Keratinocyte (primary cell): Measurements from ENCODE around the gene OR4D9. TPM values are rescaled to one million over a fixed set of nuclear protein-coding genes. Genes with fewer than 3 reads are reported as not detected.
"Not testable (repeated sequence)": the region's sequence is repeated elsewhere in the genome, so short reads cannot be mapped to it uniquely, and the experiment has no call there.

Experiments used
- DNase-seq: peaks from one replicate; pipeline ENCODE4 v3.0.0-alpha.2; 2011; ENCODE audit warnings: low read depth, missing footprints, low spot score
- FAIRE-seq: peaks from 2 replicates; lab custom pipeline; 2011; peaks lifted over from hg19 to GRCh38; lab: Jason Lieb, UNC
- H2AFZ ChIP-seq: 2 replicates; pipeline ENCODE4 v1.6.0; 2012; ENCODE audit warnings: low read length, control low read depth, inconsistent platforms; ENCODE audit not compliant: control insufficient read depth
- H3K27ac ChIP-seq: 2 replicates; pipeline ENCODE4 v1.5.1; 2011; ENCODE audit warnings: low read length; ENCODE audit not compliant: control insufficient read depth, insufficient read depth
- H3K27me3 ChIP-seq: 3 replicates; pipeline ENCODE4 v1.6.0; 2011; ENCODE audit warnings: low read length; ENCODE audit not compliant: control insufficient read depth, insufficient read depth; ENCODE audit errors: extremely low read depth
- H3K36me3 ChIP-seq, 2 experiments: 2 replicates in 1 of 2; 3 replicates in 1 of 2; pipeline ENCODE4 v1.5.1; 2011; ENCODE audit warnings: low read length in 2 of 2, mild to moderate bottlenecking in 1 of 2; ENCODE audit not compliant: control insufficient read depth in 2 of 2, insufficient read depth in 2 of 2; ENCODE audit errors: extremely low read depth in 1 of 2
- H3K4me1 ChIP-seq: 3 replicates; pipeline ENCODE4 v1.5.1; 2011; ENCODE audit warnings: low read length; ENCODE audit not compliant: control insufficient read depth, insufficient read depth; ENCODE audit errors: extremely low read depth
- H3K4me2 ChIP-seq: 3 replicates; pipeline ENCODE4 v1.6.0; 2011; ENCODE audit warnings: low read depth, low read length; ENCODE audit not compliant: control insufficient read depth, insufficient read depth; ENCODE audit errors: extremely low read depth
- H3K4me3 ChIP-seq, 3 experiments: fragments of 200-600 bp in 1 of 3; sonication (generic) in 1 of 3; 2 replicates in 2 of 3; 3 replicates in 1 of 3; pipeline ENCODE4 v1.5.1; 2011 to 2016; ENCODE audit warnings: low read length in 3 of 3, mild to moderate bottlenecking in 3 of 3, control low read depth in 2 of 3, inconsistent platforms in 1 of 3, low read depth in 1 of 3, mixed read lengths in 1 of 3, mixed run types in 1 of 3, moderate library complexity in 1 of 3; ENCODE audit not compliant: control insufficient read depth in 2 of 3, insufficient read depth in 2 of 3; ENCODE audit errors: extremely low read depth in 1 of 3
- H3K79me2 ChIP-seq: 2 replicates; pipeline ENCODE4 v1.6.0; 2012; ENCODE audit warnings: low read length; ENCODE audit not compliant: control insufficient read depth, insufficient read depth
- H3K9ac ChIP-seq: 3 replicates; pipeline ENCODE4 v1.6.0; 2011; ENCODE audit warnings: low read length; ENCODE audit not compliant: control insufficient read depth, insufficient read depth; ENCODE audit errors: extremely low read depth
- H3K9me1 ChIP-seq: 3 replicates; pipeline ENCODE4 v1.6.0; 2011; ENCODE audit warnings: low read length; ENCODE audit not compliant: control insufficient read depth, insufficient read depth; ENCODE audit errors: extremely low read depth
- H3K9me3 ChIP-seq: 2 replicates; pipeline ENCODE4 v1.5.1; 2012; ENCODE audit warnings: low read depth, low read length; ENCODE audit not compliant: control insufficient read depth
- H4K20me1 ChIP-seq: 3 replicates; pipeline ENCODE4 v1.6.0; 2011; ENCODE audit warnings: low read length; ENCODE audit not compliant: control insufficient read depth, insufficient read depth; ENCODE audit errors: extremely low read depth
- CTCF ChIP-seq, 3 experiments: IDR thresholded peaks in 1 of 3; conservative IDR thresholded peaks in 1 of 3; optimal IDR thresholded peaks in 1 of 3; 2 replicates in 2 of 3; 3 replicates in 1 of 3; pipeline versions ENCODE3 to v1.5.1; 2011; ENCODE audit warnings: low read length in 3 of 3, mild to moderate bottlenecking in 3 of 3, moderate library complexity in 2 of 3, control low read depth in 1 of 3, inconsistent platforms in 1 of 3; ENCODE audit not compliant: insufficient read depth in 2 of 3; ENCODE audit errors: extremely low read depth in 1 of 3
- EZH2 ChIP-seq: IDR thresholded peaks from one replicate; pipeline ENCODE4 v1.6.1; 2012; ENCODE audit warnings: inconsistent platforms, mild to moderate bottlenecking, low read length, moderate library complexity
- dilution Hi-C: fragments of 300-500 bp; cut with MboI; formaldehyde crosslinking; loops from one replicate; pipeline ENCODE4 v1.7.0; 2020; ENCODE audit warnings: low sequenced_read_pairs; ENCODE audit not compliant: extremely low pct_ligation_motif_present
- polyA plus RNA-seq, 5 experiments: library from polyadenylated mRNA; depleted of rRNA in 3 of 5; stranded (reverse) in 3 of 5; stranded (forward) in 1 of 5; unstranded in 1 of 5; fragments of >200 nt; gene quantifications; 1 replicate in 1 of 5; 2 replicates in 3 of 5; 3 replicates in 1 of 5; pipeline versions ENCODE4 v1.2.1 to v1.2.3, GENCODE V29; 2011 to 2012; ENCODE audit warnings: missing spikeins in 2 of 5, low read depth in 1 of 5, low replicate concordance in 1 of 5

The OR4D9 gene
- polyA plus RNA-seq, 1 donor (not counting 4 experiments of a cell fraction or from before 2014, with no cell fraction given): not detected

GRCh38 chr11:59511675-59512074 is 336 bp downstream of the OR4D9 start:
- Histone ChIP-seq H3K4me1 (no peaks in the 10 kb centered on the region), H3K36me3 (no peaks in the 10 kb centered on the region), H3K79me2 (no peaks in the 10 kb centered on the region), H3K27me3 (no peaks in the 10 kb centered on the region), H3K4me3 (no peak overlapping the region), H3K27ac (no peak overlapping the region), H3K9me3 (no peaks in the 10 kb centered on the region), H2AFZ (no peak overlapping the region), H3K9ac (no peak overlapping the region), H3K9me1 (no peaks in the 10 kb centered on the region), H3K4me2 (no peak overlapping the region), H4K20me1 (no peaks in the 10 kb centered on the region)
- no peak for FAIRE-seq
- dilution Hi-C loops: no loop called here
- no peak for DNase-seq
- TF ChIP-seq EZH2 (no peak), CTCF (optimal IDR thresholded peaks at IDR 0.05 in 1 of 3, IDR thresholded peaks at IDR 0.05 in 1 of 3, conservative IDR thresholded peaks at IDR 0.05 in 1 of 3; ENCODE audit: extremely low read depth in 1 of 3, insufficient read depth in 2 of 3, low read length in 3 of 3) (no peak)

- H3K4me3 ChIP-seq, FAIRE-seq, H3K36me3 ChIP-seq, H3K4me1 ChIP-seq, H3K27me3 ChIP-seq, H3K9me1 ChIP-seq, H3K4me2 ChIP-seq, H3K27ac ChIP-seq, H3K79me2 ChIP-seq, DNase-seq, H4K20me1 ChIP-seq, dilution Hi-C loops, H3K9me3 ChIP-seq, H3K9ac ChIP-seq, H2AFZ ChIP-seq: not testable (repeated sequence)
Observed at GRCh38 chr11:59520139-59520538, 8.8 kb downstream of the OR4D9 start.

- no peaks in the 10 kb centered on the region for H3K9me1 ChIP-seq
- H4K20me1 ChIP-seq: no peaks in the 10 kb centered on the region
- no peak for DNase-seq
- peaks cover 5% of the 10 kb centered on the region for H3K27me3 ChIP-seq
- no peaks in the 10 kb centered on the region for H3K4me1 ChIP-seq
- H3K9ac ChIP-seq: no peak overlapping the region
- FAIRE-seq: no peak
- H3K36me3 ChIP-seq: no peaks in the 10 kb centered on the region
- H3K79me2 ChIP-seq: no peaks in the 10 kb centered on the region
- H3K27ac ChIP-seq: no peak overlapping the region
- no peaks in the 10 kb centered on the region for H3K9me3 ChIP-seq
- no peak for TF ChIP-seq EZH2
- no peak for TF ChIP-seq CTCF (optimal IDR thresholded peaks at IDR 0.05 in 1 of 3, IDR thresholded peaks at IDR 0.05 in 1 of 3, conservative IDR thresholded peaks at IDR 0.05 in 1 of 3; ENCODE audit: extremely low read depth in 1 of 3, insufficient read depth in 2 of 3, low read length in 3 of 3)
- dilution Hi-C loops: no loop called here
- no peak overlapping the region for H2AFZ ChIP-seq
- H3K4me2 ChIP-seq: no peak overlapping the region
- no peak overlapping the region for H3K4me3 ChIP-seq
Observed at GRCh38 chr11:59520741-59521140, 9.4 kb downstream of the OR4D9 start.
